Activated CD4-positive, alpha-beta T cell treated with anti-CD3 and anti-CD28 coated beads, Interleukin-10, Interleukin-2, amounts not matched to agents 100 ng/mL and 50 ng/mL, durations not matched to agents 16 hours and 8 hours (primary cell): ENCODE measurements around the gene DAO.
"Not testable (repeated sequence)": the region's sequence is repeated elsewhere in the genome, so short reads cannot be mapped to it uniquely, and the experiment has no call there.

Source experiments
- DNase-seq: peaks from one replicate; pipeline ENCODE4 v3.0.0-alpha.2; 2020

Gene DAO

GRCh38 chr12:108879615-108880254 lies at the start of gene DAO:
Gene DAO (plus strand): TSS chr12:108880092. CDS start chr12:108885007, 4,915 bp downstream.
- DNase-seq, result no peak

- peak; percentile 81 for DNase-seq
Measured at GRCh38 chr12:108831309-108831991, 48.4 kb upstream of the DAO start.

- no peak for DNase-seq
Measured at GRCh38 chr12:108832208-108832607, 47.7 kb upstream of the DAO start.

GRCh38 chr12:108832730-108833354 lies 47.0 kb upstream of the DAO start:
- no peak for DNase-seq

GRCh38 chr12:108833355-108833733 lies 46.5 kb upstream of the DAO start:
- no peak for DNase-seq

GRCh38 chr12:108833757-108834472 lies 46.0 kb upstream of the DAO start:
- no peak for DNase-seq

- DNase-seq, result no peak
Measured at GRCh38 chr12:108835860-108836634, 43.8 kb upstream of the DAO start.

- no peak for DNase-seq
Measured at GRCh38 chr12:108837239-108837638, 42.7 kb upstream of the DAO start.

- no peak for DNase-seq
Measured at GRCh38 chr12:108837680-108838079, 42.2 kb upstream of the DAO start.

GRCh38 chr12:108838194-108839017 lies 41.5 kb upstream of the DAO start:
- peak; percentile 95 for DNase-seq

- DNase-seq, result no peak
Measured at GRCh38 chr12:108839018-108839889, 40.6 kb upstream of the DAO start.

- DNase-seq, result no peak
Measured at GRCh38 chr12:108839890-108840230, 40.0 kb upstream of the DAO start.

- DNase-seq, result no peak
Measured at GRCh38 chr12:108840605-108841332, 39.1 kb upstream of the DAO start.

- not testable (repeated sequence) for DNase-seq
Measured at GRCh38 chr12:108841825-108842224, 38.1 kb upstream of the DAO start.

GRCh38 chr12:108842361-108842760 lies 37.5 kb upstream of the DAO start:
- DNase-seq, result no peak

GRCh38 chr12:108843187-108843586 lies 36.7 kb upstream of the DAO start:
- no peak for DNase-seq

- no peak for DNase-seq
Measured at GRCh38 chr12:108845696-108846095, 34.2 kb upstream of the DAO start.

GRCh38 chr12:108846290-108846701 lies 33.6 kb upstream of the DAO start:
- DNase-seq, result no peak

- no peak for DNase-seq
Measured at GRCh38 chr12:108847705-108848104, 32.2 kb upstream of the DAO start.

- no peak for DNase-seq
Measured at GRCh38 chr12:108849660-108850059, 30.2 kb upstream of the DAO start.
